GM19468 (cell line): Measurements from ENCODE around the gene PTPN2.

Source experiments
- ATAC-seq: cut with Tn5 transposase; IDR thresholded peaks from one replicate; pipeline ENCODE4 v1.9.1; 2021; ENCODE audit warnings: mild to moderate bottlenecking, moderate library complexity, moderate number of reproducible peaks; ENCODE audit not compliant: unreplicated experiment; ENCODE audit errors: extremely low read depth

Gene PTPN2

DNA sequence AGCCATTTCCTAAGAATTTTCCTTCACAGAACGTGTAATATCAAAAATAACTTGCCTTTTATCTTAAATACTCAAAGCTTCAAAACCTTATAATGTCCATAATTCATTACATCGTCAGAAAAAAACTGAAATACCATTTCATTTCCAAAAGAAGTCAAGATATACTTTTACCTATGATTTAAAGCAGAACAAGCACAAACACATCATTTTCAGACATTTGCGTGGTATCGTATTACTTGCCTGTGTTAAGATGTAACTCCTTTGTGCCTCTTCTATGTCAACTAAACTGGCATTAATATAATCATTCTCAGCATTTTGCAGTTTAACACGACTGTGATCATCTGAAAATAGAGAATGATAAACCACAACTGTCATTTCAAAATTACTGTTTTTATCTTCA, 47.5 kb downstream of the PTPN2 start:
- ATAC-seq, result no peak

DNA sequence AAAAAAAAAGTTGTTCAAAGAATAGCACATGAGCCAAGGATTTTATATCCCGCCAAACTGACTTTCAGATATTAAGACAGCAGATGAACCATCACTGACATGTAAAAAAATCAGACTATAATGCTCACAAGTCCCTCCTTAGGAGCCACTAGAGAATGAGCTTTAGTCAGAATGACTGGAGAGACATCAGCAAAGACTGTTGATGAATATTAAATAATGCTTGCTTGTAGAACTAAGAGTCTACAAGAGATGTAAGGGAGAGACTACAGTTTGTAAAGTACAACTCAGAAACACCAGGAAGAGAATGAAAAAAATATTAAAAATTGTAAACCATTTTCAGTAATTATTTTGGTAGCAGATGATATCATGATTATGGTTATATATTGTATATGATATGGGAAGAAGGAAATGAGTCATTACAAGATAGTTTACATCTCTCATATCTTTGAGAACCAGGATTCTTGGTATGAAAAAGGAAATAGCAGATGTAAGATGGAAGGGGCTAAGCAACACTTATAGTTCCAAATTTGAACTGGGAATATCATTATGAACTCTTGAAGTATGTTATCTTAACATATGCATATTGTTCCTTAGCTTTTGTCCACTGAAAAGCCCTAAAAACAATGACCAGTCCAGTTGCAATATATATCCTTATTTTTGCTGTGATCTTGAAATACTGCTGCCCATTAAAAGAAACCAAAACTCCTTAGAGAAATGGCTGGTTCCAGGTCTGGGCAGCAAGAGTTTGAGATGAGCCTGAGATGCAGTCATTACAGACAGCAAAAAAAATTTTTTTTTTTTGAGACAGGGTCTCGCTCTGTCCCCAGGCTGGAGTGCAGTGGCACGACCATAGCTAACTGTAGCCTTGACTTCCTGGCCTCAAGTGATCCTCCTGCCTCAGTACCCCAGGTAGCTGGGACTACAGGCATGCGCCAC, 55.7 kb downstream of the PTPN2 start:
- no peak for ATAC-seq

DNA sequence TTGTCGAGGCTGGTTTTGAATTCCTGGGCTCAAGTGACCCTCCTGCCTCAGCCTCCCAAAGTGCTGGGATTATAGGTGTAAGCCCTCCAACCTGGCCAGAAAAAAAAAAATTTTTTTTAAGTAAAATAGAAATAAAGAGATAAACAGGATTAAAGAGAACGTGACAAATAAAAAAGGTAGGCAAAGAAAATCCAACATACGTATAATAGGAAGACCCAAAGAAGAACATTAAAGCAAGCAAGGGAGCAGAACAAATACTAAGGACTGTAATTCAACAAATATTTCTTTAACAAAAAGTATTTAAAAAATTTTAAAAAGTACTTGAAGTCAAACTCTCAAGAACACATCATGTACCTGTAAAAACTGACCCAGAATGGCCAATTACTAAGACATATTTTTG, 56.4 kb downstream of the PTPN2 start:
- no peak for ATAC-seq

DNA sequence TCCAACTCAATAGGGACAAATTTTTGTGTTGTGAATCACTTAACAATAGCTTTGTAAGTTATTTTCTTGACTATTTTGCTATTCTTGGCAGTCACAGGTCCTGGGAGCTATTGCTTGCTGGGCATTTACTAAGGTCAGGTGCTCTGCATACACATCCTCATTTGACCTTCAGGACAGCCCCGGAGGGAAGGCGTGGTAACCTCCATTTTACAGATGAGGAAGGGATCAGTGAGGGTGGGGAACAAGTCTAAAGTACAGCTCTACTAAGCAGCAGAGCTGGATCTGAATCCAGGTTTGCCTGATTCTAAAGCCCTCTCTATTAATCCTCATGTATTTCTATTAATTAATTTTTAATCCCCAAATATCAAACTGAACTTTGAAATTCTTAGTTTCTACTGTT, 58.8 kb downstream of the PTPN2 start:
- ATAC-seq, result no peak

DNA sequence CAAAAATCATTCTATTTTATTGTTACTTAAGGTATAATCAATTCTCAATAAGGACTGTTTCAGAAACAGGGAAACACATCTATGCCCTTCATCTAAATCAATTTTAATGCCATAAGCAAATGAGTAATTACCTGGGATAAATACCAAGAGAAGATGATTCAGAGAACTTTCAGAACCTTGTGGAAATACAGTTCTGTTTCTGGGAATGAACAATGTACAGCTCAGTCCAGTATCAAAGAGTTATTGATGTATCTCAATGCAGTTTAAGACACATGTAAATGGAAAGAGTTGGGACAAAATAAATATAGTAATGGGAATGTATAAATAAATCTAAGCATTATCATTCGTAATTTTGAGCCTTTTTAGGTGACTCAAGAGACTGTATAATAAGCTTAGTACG, 60.1 kb downstream of the PTPN2 start:
- ATAC-seq, result no peak

DNA sequence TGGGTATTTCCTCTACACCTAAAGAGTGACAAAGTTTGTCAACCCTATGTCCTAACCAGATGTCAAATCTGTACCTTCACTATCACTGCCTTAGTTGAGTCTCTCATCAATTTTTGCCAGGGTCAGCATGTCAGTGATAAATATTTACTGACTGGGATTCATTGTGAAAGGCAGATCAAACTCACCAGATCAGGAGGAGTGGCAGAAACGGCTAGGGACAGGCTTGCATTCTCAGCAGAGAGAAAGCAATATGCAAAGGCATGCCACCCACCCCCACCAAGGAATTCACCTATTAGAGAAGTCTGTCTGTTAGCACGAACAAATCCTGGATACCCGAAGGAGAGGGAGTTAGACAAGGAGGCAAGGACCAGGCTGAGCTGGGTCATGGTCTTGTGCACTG, 62.6 kb downstream of the PTPN2 start:
- no peak for ATAC-seq

DNA sequence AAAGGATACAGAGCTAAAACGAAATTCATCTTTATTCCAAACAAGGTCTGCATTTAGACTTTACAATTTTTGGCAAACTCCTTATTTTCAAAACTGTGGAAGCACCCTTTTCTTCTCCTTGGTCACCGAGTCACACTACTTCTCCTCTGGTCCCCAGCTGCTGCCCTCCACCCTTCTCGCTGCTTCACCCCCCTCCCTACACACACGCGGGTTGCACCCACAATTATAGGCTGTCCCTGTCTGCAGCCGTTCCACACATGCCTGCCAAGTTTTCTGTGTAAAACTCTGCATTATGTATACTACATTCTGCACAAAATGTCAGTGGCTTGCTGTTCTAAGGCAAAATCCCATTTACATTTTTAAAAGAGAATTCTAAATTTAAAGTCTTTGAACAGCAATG, 63.5 kb downstream of the PTPN2 start:
- no peak for ATAC-seq

DNA sequence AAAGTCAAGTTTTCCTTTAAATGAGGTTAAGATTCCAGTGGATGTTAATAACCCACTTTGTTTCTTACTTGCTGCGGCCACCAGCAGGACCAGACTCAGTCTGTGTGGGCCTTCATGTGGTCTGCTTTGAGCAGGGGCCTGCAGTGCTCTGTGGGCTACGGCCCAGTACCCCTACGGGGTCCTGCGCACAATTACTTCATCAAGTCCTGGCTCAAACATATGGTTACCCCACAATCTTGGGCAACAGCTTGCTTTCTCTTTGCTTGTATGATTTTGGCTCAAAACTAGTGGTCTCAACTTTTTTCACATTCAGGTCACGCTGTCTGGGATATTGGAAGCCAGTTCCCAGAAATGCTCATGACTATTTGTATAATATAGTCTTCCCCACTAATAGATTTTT, 64.2 kb downstream of the PTPN2 start:
- no peak for ATAC-seq

DNA sequence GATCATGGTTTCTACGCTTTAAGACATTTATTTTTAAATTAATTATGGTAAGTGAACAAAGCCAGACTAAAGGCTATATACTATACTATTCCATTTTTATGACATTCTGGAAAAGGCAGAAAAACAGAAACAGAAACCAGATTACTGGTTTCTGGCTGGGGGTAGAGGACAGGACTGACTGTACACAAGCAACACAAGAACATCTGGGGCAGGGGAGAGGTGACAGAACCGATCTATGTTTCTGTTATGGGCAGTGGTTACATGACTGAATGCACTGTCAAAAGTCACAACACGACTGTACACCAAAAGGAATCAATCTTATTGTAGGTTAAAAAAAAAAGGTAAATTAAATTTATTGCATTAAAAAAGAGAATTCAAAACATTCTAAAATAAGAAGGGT, 64.7 kb downstream of the PTPN2 start:
- ATAC-seq, result no peak

DNA sequence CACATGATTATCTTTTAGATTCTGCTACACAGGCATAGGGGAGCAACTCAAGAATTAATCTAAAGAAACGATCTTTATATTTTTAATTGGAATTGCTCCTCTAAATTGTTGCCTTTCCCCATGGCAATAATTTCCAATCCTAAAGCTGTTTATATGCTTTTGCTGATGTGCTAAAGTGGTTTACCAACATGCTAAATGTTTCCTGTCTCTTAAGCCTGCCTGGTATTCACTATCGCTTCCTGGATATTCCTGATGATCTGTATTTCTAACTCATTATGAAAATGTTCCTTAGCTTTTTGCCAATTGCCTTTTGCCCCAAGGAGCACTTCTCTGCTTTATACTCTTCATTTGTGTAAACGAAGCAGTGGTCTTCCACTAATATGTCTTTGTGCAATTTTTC, 65.8 kb downstream of the PTPN2 start:
- no peak for ATAC-seq

DNA sequence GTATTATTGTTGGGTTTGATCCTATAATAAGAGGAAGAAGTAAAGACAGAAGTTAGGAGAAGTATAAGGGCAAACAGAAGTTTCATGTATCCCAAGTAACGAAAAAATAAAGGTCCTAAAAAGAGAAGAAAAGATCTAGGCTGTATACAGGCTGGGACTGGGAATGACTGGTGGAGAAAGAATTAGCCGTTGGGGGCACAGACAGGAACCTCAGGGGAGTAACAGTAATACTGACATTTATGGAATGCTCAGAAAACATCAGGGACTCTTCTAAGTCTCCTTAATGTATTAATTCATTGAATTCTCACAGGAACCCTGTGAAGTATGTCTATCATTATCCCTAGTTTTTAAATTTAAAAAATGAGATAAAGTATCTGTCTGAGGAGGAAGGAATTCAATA, 67.6 kb downstream of the PTPN2 start:
- ATAC-seq, result no peak

DNA sequence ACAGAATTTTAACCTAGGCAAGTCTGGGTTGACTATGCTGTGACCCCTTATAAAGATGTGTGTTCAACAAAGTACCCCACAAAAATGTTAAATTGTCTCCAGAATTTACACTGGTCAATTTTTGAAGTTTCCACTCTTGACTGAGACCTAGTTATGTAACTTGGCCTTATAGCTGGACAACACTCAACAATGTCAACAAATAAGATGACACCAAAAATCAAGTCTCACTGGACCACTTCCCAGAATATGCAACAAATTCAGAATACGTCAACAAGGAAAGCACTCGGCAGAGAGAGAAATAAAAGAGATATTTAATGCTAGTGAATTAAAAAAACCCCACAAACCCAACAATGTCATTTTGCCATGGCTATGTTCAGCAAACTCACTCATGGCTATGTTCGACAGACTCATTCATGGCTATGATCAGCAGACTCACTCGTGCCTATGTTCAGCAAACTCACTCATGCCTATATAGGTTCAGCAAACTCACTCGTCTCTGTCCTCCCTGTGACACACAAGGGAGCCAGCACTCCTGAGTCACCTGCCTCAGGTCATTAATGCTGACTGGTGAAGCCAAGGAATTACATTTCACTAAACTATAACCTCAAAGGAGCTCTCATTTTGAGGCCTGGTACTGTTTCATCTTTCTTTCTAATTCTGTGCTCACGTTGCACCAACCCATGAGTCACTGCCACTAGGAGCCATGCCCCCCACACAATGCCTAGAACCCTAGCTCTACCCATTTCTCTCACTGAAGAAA, 72.7 kb downstream of the PTPN2 start:
- ATAC-seq, result no peak

DNA sequence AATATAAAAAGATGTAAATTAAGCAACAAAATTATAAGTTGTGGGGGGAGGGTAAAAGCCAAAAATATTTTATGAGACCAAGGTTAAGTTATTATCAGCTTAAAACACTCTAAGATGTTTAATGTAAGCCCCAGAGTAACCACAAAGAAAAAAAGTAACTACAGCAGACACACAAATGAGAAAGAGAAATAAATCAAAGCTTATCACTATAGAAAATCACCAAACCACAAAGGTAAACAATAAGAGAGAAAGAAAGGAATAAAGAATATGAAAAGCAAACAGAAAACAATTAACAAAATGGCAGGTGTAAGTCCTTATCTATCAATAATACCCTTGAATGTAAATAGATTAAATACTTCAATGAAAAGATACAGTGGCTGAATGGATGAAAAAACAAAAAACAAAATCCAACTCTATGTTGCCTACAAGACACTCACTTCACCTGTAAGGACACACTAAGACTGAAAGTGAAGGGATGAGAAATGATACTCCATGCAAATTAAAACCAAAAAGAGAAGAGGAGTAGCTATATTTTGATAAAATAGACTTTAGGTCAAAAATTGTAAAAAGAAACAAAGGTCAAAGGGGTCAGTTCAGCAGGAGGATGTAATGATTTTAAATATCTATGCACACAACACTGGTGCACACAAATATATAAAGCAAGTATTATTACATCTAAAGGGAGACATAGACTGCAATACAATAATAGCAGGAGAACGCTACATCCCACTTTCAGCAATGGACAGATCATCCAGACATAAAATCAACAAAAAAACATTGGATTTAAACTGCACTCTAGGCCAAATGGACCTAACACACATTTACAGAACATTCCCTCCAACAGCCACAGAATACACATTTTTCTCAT, 80.7 kb downstream of the PTPN2 start:
- no peak for ATAC-seq

DNA sequence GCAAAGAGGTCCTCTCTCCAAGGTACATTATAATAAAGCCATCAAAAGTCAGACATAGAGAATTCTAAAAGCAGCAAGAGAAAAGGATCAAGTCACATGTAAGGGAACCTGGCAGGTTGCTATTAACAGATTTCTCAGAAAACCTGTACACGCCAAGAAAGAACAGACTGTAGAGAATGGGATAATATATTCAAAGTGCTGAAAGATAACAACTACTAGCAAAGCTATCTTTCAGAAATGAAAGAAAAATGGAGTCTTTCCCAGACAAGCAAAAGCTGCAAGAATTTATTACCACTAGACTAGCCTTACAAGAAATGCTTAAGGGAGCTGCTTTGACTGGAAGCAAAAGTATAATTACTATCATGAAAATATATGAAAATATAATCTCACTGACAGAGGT, 81.5 kb downstream of the PTPN2 start:
- ATAC-seq, result no peak

DNA sequence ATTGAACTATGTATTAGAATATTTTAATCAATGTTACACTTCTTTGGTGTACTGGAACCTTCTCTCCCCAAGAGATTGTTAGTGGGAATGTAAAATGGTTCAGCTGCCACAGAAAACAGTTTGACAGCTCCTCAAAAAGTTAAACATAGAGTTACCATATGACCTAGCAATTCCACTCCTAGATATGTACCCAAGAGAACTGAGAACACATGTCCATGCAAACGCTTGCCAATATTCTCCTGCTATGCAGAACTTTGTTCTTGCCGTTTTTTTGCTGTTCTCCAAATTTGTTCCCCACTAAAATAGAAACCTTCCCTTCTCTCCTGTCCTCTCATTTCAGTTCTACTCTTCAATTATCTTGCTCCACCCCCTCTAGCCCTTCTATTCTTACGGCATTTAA, 87.6 kb downstream of the PTPN2 start:
- no peak for ATAC-seq

DNA sequence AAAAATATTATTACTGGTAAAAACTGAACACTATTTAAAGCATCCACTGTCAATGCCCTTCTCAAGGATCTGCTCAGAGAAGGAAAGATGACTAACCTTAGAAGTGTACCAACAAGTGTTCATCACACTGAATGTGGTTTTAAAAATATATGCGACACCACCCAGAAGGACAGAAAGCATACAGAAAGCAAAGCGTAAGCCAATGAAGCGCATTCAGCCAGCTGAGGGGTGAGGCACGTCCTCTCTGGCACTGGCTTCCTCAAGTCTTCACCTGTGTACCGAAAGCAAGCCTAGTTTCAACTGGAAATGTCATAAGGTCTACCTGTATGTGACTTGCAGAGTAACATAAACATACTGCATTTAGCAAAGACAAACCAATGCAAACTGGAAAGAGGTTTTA, 92.4 kb downstream of the PTPN2 start:
- ATAC-seq, result no peak

DNA sequence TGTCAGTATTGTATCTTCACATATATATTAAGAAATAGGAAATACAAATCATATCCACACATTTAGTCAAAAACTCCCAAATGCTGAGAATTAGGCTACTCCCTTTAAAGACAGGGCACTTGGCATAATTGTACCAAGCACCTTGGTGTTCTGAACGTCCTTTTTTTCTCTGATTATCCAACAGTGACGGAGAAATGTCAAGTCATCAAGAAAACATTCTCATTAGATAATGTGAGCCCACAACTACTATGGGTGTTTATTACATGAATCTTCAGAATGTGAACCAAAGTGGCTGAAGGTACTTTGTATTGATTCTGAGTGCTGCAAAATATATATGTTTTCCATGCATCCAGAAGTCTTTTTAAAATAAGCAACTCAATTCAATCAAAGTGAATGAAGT, 97.4 kb downstream of the PTPN2 start:
- no peak for ATAC-seq

DNA sequence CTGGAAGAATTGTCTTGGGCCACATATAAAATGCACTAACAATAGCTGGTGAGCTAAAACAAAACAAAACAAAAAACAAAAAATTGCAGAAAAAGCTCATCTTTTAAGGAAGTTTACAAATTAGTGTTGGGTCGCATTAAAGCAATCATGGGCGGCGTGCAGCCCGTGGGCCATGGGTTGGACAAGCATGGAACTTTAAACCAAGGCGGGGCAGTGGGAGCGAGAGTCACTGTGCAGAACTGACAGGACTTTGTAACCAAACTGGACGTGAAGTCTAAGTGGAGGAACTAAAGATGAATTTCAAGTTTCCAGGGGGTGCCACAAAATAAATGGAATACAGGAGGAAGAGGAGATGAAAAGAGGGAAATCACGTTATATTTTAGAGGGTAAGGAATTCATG, 100.5 kb downstream of the PTPN2 start:
- ATAC-seq, result no peak

DNA sequence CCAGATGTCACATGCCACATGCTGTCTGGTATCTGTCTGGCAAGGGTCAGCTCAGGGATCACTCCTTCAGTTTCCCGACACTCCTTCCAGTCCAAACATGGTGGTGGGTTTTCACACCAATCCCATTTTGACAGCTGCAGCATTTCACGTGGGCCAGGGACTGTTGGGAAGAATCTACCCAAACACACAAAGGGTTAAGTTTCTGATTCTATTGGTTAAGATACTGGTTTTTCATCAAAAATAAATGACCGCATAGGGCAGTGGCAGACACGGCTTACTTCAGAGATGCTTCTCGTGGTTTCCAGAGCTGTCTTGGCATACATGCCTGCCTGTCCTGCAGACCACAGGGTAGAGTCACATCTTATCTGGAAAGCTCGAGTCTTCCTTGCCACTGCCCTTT, 101.5 kb downstream of the PTPN2 start:
- ATAC-seq, result no peak

DNA sequence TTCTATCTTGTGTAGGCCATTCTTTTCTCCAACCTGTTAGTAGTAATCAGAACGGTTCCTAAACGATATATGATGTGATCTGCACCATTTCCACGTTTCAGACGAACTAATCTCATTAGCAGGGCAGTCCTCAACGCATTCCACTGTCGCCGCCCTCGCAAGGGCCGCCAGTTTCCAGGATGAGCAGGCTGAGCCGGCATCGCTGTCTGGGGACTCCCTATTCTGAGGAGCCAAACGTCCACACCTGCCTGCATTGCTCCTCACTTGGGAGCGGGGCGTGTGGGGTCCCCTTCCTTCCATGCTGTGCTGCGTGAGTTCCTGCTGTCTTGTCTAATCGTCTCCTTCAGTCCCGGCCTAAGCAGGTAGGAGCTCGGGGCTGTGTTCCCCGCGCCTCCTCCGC, 104.6 kb downstream of the PTPN2 start:
- no peak for ATAC-seq

DNA sequence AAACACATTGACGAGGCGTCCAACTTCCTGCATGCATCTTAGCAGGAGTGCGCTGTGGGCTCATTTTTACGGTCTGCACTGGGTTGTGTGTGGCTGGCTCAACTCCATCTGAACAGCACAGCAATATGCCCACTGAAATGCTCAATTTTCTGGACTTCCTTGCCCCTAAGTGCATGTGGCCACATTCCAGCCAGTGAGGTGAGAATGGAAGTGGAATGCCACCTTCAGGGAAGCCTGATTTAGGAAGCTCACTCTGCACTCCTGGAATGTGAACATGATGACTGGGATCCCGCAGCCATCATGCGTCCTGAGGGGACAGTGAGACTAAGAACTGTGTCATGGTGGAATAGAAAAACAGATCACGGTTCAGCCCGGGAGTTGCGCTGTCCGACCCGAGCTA, 105.0 kb downstream of the PTPN2 start:
- no peak for ATAC-seq
